GM21381 (cell line): ENCODE data around the gene PRCD.

Experiments
- ATAC-seq: cut with Tn5 transposase; IDR thresholded peaks from one replicate; pipeline ENCODE4 v1.9.1; 2021; ENCODE audit warnings: mild to moderate bottlenecking, moderate library complexity; ENCODE audit not compliant: unreplicated experiment

The PRCD gene

DNA sequence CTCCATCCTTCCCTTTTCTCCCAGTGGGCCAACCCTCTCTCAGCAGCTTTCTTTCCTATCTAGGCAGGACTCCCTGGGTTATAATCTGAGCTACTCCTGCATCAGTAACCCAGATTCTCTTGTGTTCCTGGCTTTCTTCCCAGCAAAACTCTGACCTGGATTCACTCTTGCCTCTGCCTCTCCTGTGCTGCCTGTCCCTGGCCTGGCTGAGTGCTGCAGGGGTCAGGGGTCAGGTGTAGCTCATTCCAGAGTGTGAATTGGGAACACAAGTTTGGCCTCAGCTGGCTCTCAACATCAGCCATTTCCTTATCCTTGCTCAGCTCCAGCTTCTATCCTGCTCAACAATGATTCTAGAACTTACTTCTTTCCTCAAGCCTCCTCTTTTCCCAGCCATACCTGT lies 48.3 kb downstream of the PRCD start:
- no peak for ATAC-seq

DNA sequence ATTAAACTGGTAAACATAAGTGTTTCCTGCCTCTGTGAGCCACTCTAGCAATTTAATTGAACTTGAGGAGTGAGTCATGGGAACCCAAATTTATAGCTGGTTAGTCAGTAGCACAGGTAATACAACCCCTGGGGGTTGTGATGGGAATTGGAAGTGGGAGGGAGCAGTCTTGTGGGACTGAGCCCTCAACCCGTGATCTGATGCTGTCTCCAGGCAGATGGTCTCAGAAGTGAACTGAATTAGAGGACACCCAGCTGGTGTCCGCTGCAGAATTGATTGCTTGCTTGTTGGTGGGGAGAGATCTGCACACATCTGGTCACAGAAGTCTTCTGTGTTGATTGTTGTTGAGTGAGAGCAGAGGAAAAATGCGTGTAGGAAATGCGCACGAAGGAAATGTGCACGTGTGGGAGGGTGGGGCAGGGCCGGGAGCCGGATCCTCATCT lies 53.6 kb downstream of the PRCD start:
- no peak for ATAC-seq

DNA sequence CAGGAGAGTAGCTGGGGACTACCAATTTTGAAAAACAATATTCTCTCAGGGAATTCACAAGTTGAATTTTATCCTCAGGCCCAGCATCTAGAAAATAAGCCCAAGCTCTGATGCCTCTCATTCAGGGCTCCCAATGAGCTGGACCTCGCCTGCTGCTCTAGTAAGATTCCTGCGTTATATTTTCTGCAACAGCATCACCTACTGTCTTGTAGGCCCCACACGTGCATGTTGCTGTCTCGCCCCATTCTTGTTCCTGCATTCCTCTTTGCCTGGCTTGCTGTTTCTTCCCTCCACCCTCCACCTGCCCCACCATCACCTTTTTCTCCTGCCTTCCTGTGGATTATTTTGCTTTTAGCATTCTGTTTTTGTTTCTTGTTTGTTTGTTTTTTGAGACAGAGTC lies 54.1 kb downstream of the PRCD start:
- no peak for ATAC-seq

DNA sequence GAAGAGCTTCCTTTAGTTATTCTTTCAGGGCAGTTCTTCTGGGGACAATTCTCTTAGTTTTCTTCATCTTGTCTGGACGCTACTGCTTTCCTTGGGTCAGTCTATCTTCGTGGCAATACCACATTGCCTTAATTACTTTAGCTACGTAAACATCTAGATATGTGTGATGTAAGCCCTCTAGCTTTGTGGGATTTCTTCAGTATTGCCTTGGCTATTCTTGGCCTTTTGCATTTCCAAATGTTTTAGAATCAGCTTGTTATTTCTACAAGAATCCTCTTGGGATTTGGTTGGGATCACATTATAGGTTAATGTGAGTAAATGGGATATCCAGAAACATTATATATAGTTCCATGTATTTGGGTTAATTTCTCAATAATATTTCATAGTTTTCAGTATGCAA lies 54.8 kb downstream of the PRCD start:
- no peak for ATAC-seq
